ENCODE results near the gene LONRF2.

The LONRF2 gene

GRCh38 chr2:100274076-100274475 is 48.2 kb downstream of the LONRF2 start:
- FAIRE-seq = no peak

GRCh38 chr2:100273387-100273786 is 48.9 kb downstream of the LONRF2 start:
- FAIRE-seq = no peak

- FAIRE-seq = no peak
These were observed 49.4 kb downstream of the LONRF2 start for GRCh38 chr2:100272841-100273329.

- no peak for FAIRE-seq
These were observed 51.1 kb downstream of the LONRF2 start for GRCh38 chr2:100271210-100271609.

- FAIRE-seq = no peak
These were observed 51.7 kb downstream of the LONRF2 start for GRCh38 chr2:100270381-100271146.

- FAIRE-seq = no peak
These were observed 52.4 kb downstream of the LONRF2 start for GRCh38 chr2:100269889-100270288.

GRCh38 chr2:100268986-100269385 is 53.3 kb downstream of the LONRF2 start:
- no peak for FAIRE-seq

- FAIRE-seq = no peak
These were observed 54.5 kb downstream of the LONRF2 start for GRCh38 chr2:100267751-100268150.

- FAIRE-seq = no peak
These were observed 56.2 kb downstream of the LONRF2 start for GRCh38 chr2:100266126-100266525.

GRCh38 chr2:100265226-100265625 is 57.1 kb downstream of the LONRF2 start:
- no peak for FAIRE-seq

GRCh38 chr2:100264651-100265050 is 57.6 kb downstream of the LONRF2 start:
- FAIRE-seq = no peak

GRCh38 chr2:100264121-100264520 is 58.2 kb downstream of the LONRF2 start:
- no peak for FAIRE-seq

GRCh38 chr2:100262555-100263320 is 59.6 kb downstream of the LONRF2 start:
- FAIRE-seq = no peak

GRCh38 chr2:100262046-100262445 is 60.3 kb downstream of the LONRF2 start:
- no peak for FAIRE-seq

GRCh38 chr2:100260712-100261620 is 61.3 kb downstream of the LONRF2 start:
- FAIRE-seq = no peak

- FAIRE-seq = no peak
These were observed 63.2 kb downstream of the LONRF2 start for GRCh38 chr2:100259106-100259505.

- FAIRE-seq = no peak
These were observed 64.4 kb downstream of the LONRF2 start for GRCh38 chr2:100257939-100258338.

- FAIRE-seq = no peak
These were observed 65.5 kb downstream of the LONRF2 start for GRCh38 chr2:100256849-100257248.

GRCh38 chr2:100256416-100256815 is 65.9 kb downstream of the LONRF2 start:
- no peak for FAIRE-seq

GRCh38 chr2:100254646-100255210 is 67.6 kb downstream of the LONRF2 start:
- no peak for FAIRE-seq

- no peak for FAIRE-seq
These were observed 68.5 kb downstream of the LONRF2 start for GRCh38 chr2:100253786-100254185.

GRCh38 chr2:100252811-100253698 is 69.2 kb downstream of the LONRF2 start:
- no peak for FAIRE-seq
